ENCODE measurements around the gene CBX8.

The CBX8 gene

GRCh38 chr17:79796763-79797491 is at the start of gene CBX8:
Gene CBX8 (minus strand): TSS chr17:79797077. CDS start chr17:79796998, 79 bp downstream.
- peak; percentile 99 for DNase-seq (ENCODE audit: low read depth)

GRCh38 chr17:79845601-79845949 is 48.7 kb upstream of the CBX8 start:
- DNase-seq (ENCODE audit: low read depth), result no peak

- DNase-seq (ENCODE audit: low read depth), result no peak
Measured at GRCh38 chr17:79844869-79845600, 48.2 kb upstream of the CBX8 start.

- DNase-seq (ENCODE audit: low read depth), result no peak
Measured at GRCh38 chr17:79843816-79844800, 47.2 kb upstream of the CBX8 start.

GRCh38 chr17:79843474-79843815 is 46.6 kb upstream of the CBX8 start:
- DNase-seq (ENCODE audit: low read depth), result no peak

- no peak for DNase-seq (ENCODE audit: low read depth)
Measured at GRCh38 chr17:79842656-79843473, 46.0 kb upstream of the CBX8 start.

- no peak for DNase-seq (ENCODE audit: low read depth)
Measured at GRCh38 chr17:79842136-79842655, 45.3 kb upstream of the CBX8 start.

GRCh38 chr17:79841369-79842135 is 44.7 kb upstream of the CBX8 start:
- DNase-seq (ENCODE audit: low read depth), result no peak

GRCh38 chr17:79840989-79841286 is 44.1 kb upstream of the CBX8 start:
- no peak for DNase-seq (ENCODE audit: low read depth)

- no peak for DNase-seq (ENCODE audit: low read depth)
Measured at GRCh38 chr17:79840269-79840988, 43.6 kb upstream of the CBX8 start.

- no peak for DNase-seq (ENCODE audit: low read depth)
Measured at GRCh38 chr17:79839356-79840268, 42.7 kb upstream of the CBX8 start, which contains the start of gene CBX4. Gene CBX4 (minus strand): TSS chr17:79839440. CDS start chr17:79839251, 189 bp downstream.

- no peak for DNase-seq (ENCODE audit: low read depth)
Measured at GRCh38 chr17:79838522-79839274, 41.8 kb upstream of the CBX8 start.

GRCh38 chr17:79837888-79838521 is 41.1 kb upstream of the CBX8 start:
- DNase-seq (ENCODE audit: low read depth), result no peak

- no peak for DNase-seq (ENCODE audit: low read depth)
Measured at GRCh38 chr17:79836972-79837887, 40.4 kb upstream of the CBX8 start.

- DNase-seq (ENCODE audit: low read depth), result no peak
Measured at GRCh38 chr17:79836510-79836971, 39.7 kb upstream of the CBX8 start.

- DNase-seq (ENCODE audit: low read depth), result no peak
Measured at GRCh38 chr17:79835953-79836509, 39.2 kb upstream of the CBX8 start.

Measured in CMK (cell line).